ENCODE data around the gene CARMIL1. TPM values are rescaled to one million over a fixed set of nuclear protein-coding genes. Genes with fewer than 3 reads are reported as not detected.

Gene CARMIL1
- total RNA-seq, 2 donors from 2014 or later, result 3.8 to 7.6 TPM

- no peak overlapping the region for H3K4me3 Mint-ChIP-seq
- no peaks in the 10 kb centered on the region for H3K27me3 Mint-ChIP-seq
- no peak for ATAC-seq (replicated peaks)
- no peaks in the 10 kb centered on the region for H3K9me3 Mint-ChIP-seq
- peaks cover 4% of the 10 kb centered on the region for H3K36me3 Mint-ChIP-seq (ENCODE audit: low read depth)
- no peak overlapping the region for H3K27ac Mint-ChIP-seq
- no peaks in the 10 kb centered on the region for H3K4me1 Mint-ChIP-seq
These were observed 240.7 kb downstream of the CARMIL1 start for GRCh38 chr6:25519856-25520255.

GRCh38 chr6:25524542-25524941, 245.4 kb downstream of the CARMIL1 start:
- H3K27me3 Mint-ChIP-seq, result no peaks in the 10 kb centered on the region
- H3K27ac Mint-ChIP-seq, result no peak overlapping the region
- H3K4me1 Mint-ChIP-seq, result no peaks in the 10 kb centered on the region
- no peaks in the 10 kb centered on the region for H3K36me3 Mint-ChIP-seq (ENCODE audit: low read depth)
- H3K9me3 Mint-ChIP-seq, result no peaks in the 10 kb centered on the region
- H3K4me3 Mint-ChIP-seq, result no peak overlapping the region
- no peak for ATAC-seq (replicated peaks)

GRCh38 chr6:25525078-25525477, 245.9 kb downstream of the CARMIL1 start:
- no peaks in the 10 kb centered on the region for H3K36me3 Mint-ChIP-seq (ENCODE audit: low read depth)
- ATAC-seq (replicated peaks), result no peak
- H3K4me1 Mint-ChIP-seq, result no peaks in the 10 kb centered on the region
- H3K27ac Mint-ChIP-seq, result no peak overlapping the region
- H3K9me3 Mint-ChIP-seq, result no peaks in the 10 kb centered on the region
- H3K27me3 Mint-ChIP-seq, result no peaks in the 10 kb centered on the region
- no peak overlapping the region for H3K4me3 Mint-ChIP-seq

- Mint-ChIP-seq H3K4me3 (no peak overlapping the region), H3K4me1 (no peaks in the 10 kb centered on the region), H3K27ac (no peak overlapping the region), H3K36me3 (ENCODE audit: low read depth) (peaks cover 5% of the 10 kb centered on the region), H3K9me3 (no peaks in the 10 kb centered on the region), H3K27me3 (no peaks in the 10 kb centered on the region)
- no peak for ATAC-seq (replicated peaks)
These were observed 255.9 kb downstream of the CARMIL1 start for GRCh38 chr6:25534942-25535631.

GRCh38 chr6:25535632-25536225, 256.6 kb downstream of the CARMIL1 start:
- Mint-ChIP-seq H3K4me3 (no peak overlapping the region), H3K9me3 (no peaks in the 10 kb centered on the region), H3K4me1 (no peaks in the 10 kb centered on the region), H3K36me3 (ENCODE audit: low read depth) (peaks cover 11% of the 10 kb centered on the region), H3K27me3 (no peaks in the 10 kb centered on the region), H3K27ac (no peak overlapping the region)
- ATAC-seq (replicated peaks), result no peak

GRCh38 chr6:25536781-25537180, 257.6 kb downstream of the CARMIL1 start:
- H3K9me3 Mint-ChIP-seq, result no peaks in the 10 kb centered on the region
- H3K27me3 Mint-ChIP-seq, result no peaks in the 10 kb centered on the region
- no peaks in the 10 kb centered on the region for H3K4me1 Mint-ChIP-seq
- H3K27ac Mint-ChIP-seq, result no peak overlapping the region
- no peak for ATAC-seq (replicated peaks)
- H3K4me3 Mint-ChIP-seq, result no peak overlapping the region
- peaks cover 11% of the 10 kb centered on the region for H3K36me3 Mint-ChIP-seq (ENCODE audit: low read depth)

GRCh38 chr6:25537349-25538018, 258.3 kb downstream of the CARMIL1 start:
- Mint-ChIP-seq H3K27ac (no peak overlapping the region), H3K4me3 (no peak overlapping the region), H3K27me3 (no peaks in the 10 kb centered on the region), H3K9me3 (no peaks in the 10 kb centered on the region), H3K36me3 (ENCODE audit: low read depth) (peaks cover 11% of the 10 kb centered on the region), H3K4me1 (no peaks in the 10 kb centered on the region)
- no peak for ATAC-seq (replicated peaks)

GRCh38 chr6:25541228-25541627, 262.1 kb downstream of the CARMIL1 start:
- Mint-ChIP-seq H3K9me3 (no peaks in the 10 kb centered on the region), H3K4me3 (no peak overlapping the region), H3K36me3 (ENCODE audit: low read depth) (peaks cover 11% of the 10 kb centered on the region), H3K4me1 (no peaks in the 10 kb centered on the region), H3K27me3 (no peaks in the 10 kb centered on the region), H3K27ac (no peak overlapping the region)
- ATAC-seq (replicated peaks), result no peak

GRCh38 chr6:25542984-25543910, 264.1 kb downstream of the CARMIL1 start:
- peaks cover 11% of the 10 kb centered on the region for H3K36me3 Mint-ChIP-seq (ENCODE audit: low read depth)
- no peak overlapping the region for H3K4me3 Mint-ChIP-seq
- no peak for ATAC-seq (replicated peaks)
- no peak overlapping the region for H3K27ac Mint-ChIP-seq
- H3K27me3 Mint-ChIP-seq, result no peaks in the 10 kb centered on the region
- H3K4me1 Mint-ChIP-seq, result no peaks in the 10 kb centered on the region
- H3K9me3 Mint-ChIP-seq, result no peaks in the 10 kb centered on the region

GRCh38 chr6:25544833-25545232, 265.7 kb downstream of the CARMIL1 start:
- no peaks in the 10 kb centered on the region for H3K4me1 Mint-ChIP-seq
- H3K4me3 Mint-ChIP-seq, result no peak overlapping the region
- no peaks in the 10 kb centered on the region for H3K9me3 Mint-ChIP-seq
- H3K27ac Mint-ChIP-seq, result no peak overlapping the region
- H3K36me3 Mint-ChIP-seq (ENCODE audit: low read depth), result peaks cover 9% of the 10 kb centered on the region
- no peak for ATAC-seq (replicated peaks)
- H3K27me3 Mint-ChIP-seq, result no peaks in the 10 kb centered on the region

- no peaks in the 10 kb centered on the region for H3K36me3 Mint-ChIP-seq (ENCODE audit: low read depth)
These were observed 268.6 kb downstream of the CARMIL1 start for GRCh38 chr6:25547797-25548196.

GRCh38 chr6:25548451-25548850, 269.3 kb downstream of the CARMIL1 start:
- Mint-ChIP-seq H3K4me3 (no peak overlapping the region), H3K9me3 (no peaks in the 10 kb centered on the region), H3K4me1 (no peaks in the 10 kb centered on the region), H3K27me3 (no peaks in the 10 kb centered on the region), H3K36me3 (ENCODE audit: low read depth) (no peaks in the 10 kb centered on the region), H3K27ac (no peak overlapping the region)
- no peak for ATAC-seq (replicated peaks)

More at GRCh38 chr6:25547797-25548196, 268.6 kb downstream of the CARMIL1 start:
- no peak overlapping the region for H3K4me3 Mint-ChIP-seq
- no peaks in the 10 kb centered on the region for H3K4me1 Mint-ChIP-seq
- no peaks in the 10 kb centered on the region for H3K27me3 Mint-ChIP-seq
- ATAC-seq (replicated peaks), result no peak
- no peaks in the 10 kb centered on the region for H3K9me3 Mint-ChIP-seq
- no peak overlapping the region for H3K27ac Mint-ChIP-seq

- no peak overlapping the region for H3K4me3 Mint-ChIP-seq
- no peak overlapping the region for H3K27ac Mint-ChIP-seq
- ATAC-seq (replicated peaks), result no peak
- no peaks in the 10 kb centered on the region for H3K36me3 Mint-ChIP-seq (ENCODE audit: low read depth)
- no peaks in the 10 kb centered on the region for H3K9me3 Mint-ChIP-seq
- no peaks in the 10 kb centered on the region for H3K4me1 Mint-ChIP-seq
- no peaks in the 10 kb centered on the region for H3K27me3 Mint-ChIP-seq
These were observed 271.5 kb downstream of the CARMIL1 start for GRCh38 chr6:25550631-25551030.

GRCh38 chr6:25553502-25553901, 274.3 kb downstream of the CARMIL1 start:
- H3K36me3 Mint-ChIP-seq (ENCODE audit: low read depth), result no peaks in the 10 kb centered on the region
- no peak for ATAC-seq (replicated peaks)
- H3K27me3 Mint-ChIP-seq, result peaks cover 2% of the 10 kb centered on the region
- H3K27ac Mint-ChIP-seq, result no peak overlapping the region
- H3K4me3 Mint-ChIP-seq, result no peak overlapping the region
- H3K4me1 Mint-ChIP-seq, result peaks cover 4% of the 10 kb centered on the region
- no peaks in the 10 kb centered on the region for H3K9me3 Mint-ChIP-seq

Measured in activated T-helper 17 cell treated with anti-CD3 and anti-CD28 coated beads, Interleukin-2, amount 50 U/mL, for 72 hours (primary cell).